Thyroid gland (tissue), 4 donors: ENCODE data around the gene MEIS1.

Experiments used
- CTCF ChIP-seq, 6 experiments: fragments of 200-600 bp in 3 of 6; fragments of 450-650 bp in 3 of 6; sonication (generic) in 3 of 6; IDR thresholded peaks; one replicate each; pipeline ENCODE4 v1.5.1; 2016 to 2019; ENCODE audit warnings: antibody characterized with exemption in 6 of 6, mild to moderate bottlenecking in 2 of 6, inconsistent platforms in 1 of 6, moderate library complexity in 1 of 6
- POLR2A ChIP-seq, 2 donors: fragments of 450-650 bp; IDR thresholded peaks; one replicate each; pipeline ENCODE4 v1.6.1; 2017; ENCODE audit warnings: antibody characterized with exemption in 2 of 2, mild to moderate bottlenecking in 2 of 2, moderate library complexity in 1 of 2

- TF ChIP-seq CTCF (IDR thresholded peaks at IDR 0.05) = no peak
- TF ChIP-seq POLR2A (IDR thresholded peaks at IDR 0.05) = no peak
Observed at GRCh38 chr2:66535574-66536289, 100.8 kb downstream of the MEIS1 start.
